HT-29 (cell line): ENCODE data around the gene GNLY. TPM values are rescaled to one million over a fixed set of nuclear protein-coding genes. Genes with fewer than 3 reads are reported as not detected.
"Not testable (repeated sequence)": the region's sequence is repeated elsewhere in the genome, so short reads cannot be mapped to it uniquely, and the experiment has no call there.

Source experiments
- DNase-seq: peaks from one replicate; pipeline ENCODE4 v3.0.0-alpha.2; 2015; ENCODE audit warnings: low spot score
- total RNA-seq: library from RNA; depleted of rRNA; stranded (reverse); fragments of >200 nt; shearing (Covaris generic); gene quantifications from 2 replicates; pipeline ENCODE4 v1.2.3, GENCODE V29; 2014

The GNLY gene
- total RNA-seq, 1 experiment from 2014 or later, result not detected

GRCh38 chr2:85663594-85664565 lies 30.3 kb upstream of the GNLY start:
- DNase-seq, result no peak

- DNase-seq, result no peak
Observed at GRCh38 chr2:85665264-85665937, 28.8 kb upstream of the GNLY start.

DNA sequence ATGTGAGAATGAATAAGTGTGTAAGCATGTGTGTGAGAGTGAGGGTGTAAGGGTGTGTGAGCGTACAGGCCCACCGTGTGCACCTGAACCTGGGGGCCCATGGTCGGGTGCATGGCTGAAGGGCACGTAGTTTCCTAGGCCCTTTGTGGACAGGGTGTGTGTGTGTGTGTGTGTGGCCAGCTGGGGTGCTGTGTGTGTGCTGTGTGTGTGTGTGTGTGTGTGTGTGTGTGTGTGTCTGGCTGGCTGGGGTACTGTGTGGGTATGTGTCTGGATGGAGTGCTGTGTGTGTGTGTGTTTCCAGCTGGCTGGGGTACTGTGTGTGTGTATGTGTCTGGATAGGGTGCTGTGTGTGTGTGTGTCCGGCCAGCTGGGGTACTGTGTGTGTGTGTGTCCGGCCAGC lies 28.1 kb upstream of the GNLY start:
- DNase-seq, result no peak

DNA sequence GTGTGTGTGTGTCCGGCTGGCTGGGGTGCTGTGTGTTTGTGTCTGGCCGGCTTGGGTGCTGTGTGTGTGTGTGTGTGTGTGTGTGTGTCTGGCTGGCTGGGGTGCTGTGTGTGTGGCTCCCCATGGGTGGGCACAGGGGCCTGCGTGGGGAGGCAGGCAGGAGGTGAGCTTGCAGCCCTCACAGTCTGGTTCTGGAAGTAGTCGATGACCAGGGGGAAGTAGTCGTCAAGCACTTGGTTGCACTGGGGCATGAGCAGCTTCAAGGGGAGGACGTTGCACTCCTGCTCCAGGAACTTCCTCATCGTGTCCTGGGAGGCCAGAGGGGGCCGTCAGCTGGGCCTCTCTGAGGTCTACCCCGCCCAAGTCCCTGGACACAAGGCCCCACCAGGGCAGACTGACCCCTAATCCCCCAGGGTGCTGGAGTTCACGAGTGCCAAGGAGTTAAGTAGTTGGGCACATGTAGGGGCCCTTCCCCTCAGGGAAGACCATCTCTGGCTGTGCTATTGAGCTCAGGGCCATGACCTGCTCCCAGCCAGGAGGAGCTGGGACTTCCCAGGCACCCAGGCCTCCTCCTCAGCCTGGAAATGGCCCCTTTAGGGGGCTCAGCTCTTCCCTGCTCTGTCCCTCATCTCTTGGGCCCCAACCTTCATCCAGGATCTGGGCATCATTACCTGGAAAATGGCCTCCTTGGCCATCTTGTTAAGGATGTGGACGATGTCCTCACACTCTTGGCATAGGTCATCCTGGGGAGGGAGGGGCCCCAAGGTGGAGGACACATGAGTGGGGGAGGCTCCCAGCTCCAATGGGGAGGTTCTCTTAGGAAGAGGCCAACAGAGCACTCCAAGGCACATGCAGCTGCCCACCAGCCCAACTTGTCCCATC lies 27.5 kb upstream of the GNLY start:
- DNase-seq, result no peak

DNA sequence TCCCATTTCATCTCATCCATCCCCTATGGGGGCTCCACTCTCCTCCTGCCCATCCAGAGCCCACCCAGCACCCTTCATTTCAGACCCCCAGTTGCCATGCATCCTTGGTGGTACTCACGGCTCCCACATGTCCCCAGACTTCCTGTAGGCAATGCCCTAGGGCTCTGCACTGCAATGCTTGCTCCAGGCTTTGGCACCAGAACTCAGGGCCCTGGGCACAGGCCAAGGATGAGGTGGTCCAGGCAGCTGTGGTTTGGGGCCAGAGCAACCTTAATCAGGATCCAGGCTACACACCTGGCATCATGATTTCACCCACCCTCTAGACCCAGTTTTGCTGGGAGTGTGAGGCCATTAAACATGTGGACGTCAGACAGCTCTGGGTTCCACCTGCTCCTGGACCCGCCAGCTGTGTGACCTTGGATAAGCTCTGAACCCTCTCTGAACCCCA lies 26.6 kb upstream of the GNLY start:
- DNase-seq, result no peak

- no peak for DNase-seq
Observed at GRCh38 chr2:85668009-85668856, 25.9 kb upstream of the GNLY start, which contains the start of gene SFTPB. SFTPB (minus strand) TSS chr2:85668199; CDS start chr2:85668183, 16 bp downstream.

- DNase-seq, result no peak
Observed at GRCh38 chr2:85668857-85669142, 25.4 kb upstream of the GNLY start.

- no peak for DNase-seq
Observed at GRCh38 chr2:85669549-85669948, 24.6 kb upstream of the GNLY start.

- not testable (repeated sequence) for DNase-seq
Observed at GRCh38 chr2:85670416-85670815, 23.7 kb upstream of the GNLY start.

DNA sequence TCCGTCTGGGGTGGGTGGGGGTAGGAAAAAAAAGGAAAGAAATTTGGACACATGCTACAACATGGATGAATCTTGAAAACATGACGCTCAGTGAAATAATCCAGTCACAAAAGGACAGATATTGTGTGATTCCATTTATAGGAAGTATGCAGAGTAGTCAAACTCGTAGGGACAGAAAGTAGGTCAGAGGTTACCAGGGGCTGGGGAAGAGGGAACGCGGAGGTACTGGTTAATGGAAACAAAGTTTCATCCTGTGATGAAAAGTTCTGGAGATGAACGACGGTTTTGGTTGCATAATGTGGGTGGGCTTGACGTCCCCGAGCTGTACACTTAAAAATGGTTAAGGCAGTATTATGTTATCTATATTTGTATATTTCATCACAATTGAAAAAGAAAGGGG lies 21.7 kb upstream of the GNLY start:
- no peak for DNase-seq

DNA sequence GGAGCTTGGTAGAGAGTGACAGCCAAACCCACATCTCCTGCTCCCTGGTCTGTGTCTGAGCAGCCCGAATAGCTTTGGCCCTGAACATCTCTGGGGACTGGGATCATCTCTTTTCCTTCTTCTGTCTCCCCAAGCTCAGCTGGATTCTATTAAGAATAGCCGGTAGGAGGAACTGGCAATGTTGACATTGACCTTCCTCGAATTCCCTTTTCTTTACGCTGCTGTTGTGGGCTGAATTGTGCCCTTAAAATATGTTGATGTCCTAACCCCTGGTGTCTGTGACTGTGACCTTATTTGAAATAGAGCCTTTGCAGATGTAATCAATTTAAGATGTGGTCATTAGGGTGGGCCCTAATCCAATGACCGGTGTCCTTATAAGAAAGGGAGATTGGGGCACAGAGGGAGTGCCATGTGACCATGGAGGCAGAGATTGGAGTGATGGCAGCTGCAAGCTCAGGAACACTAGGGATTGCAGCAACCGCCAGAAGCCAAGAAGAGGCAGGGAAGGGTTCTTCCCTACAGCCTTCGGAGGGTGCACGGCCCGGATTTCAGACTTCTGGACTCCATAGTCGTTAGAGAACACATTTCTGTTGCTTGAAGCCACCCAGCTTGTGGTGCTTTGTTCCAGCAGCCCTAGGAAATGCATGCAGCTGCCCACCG lies 20.3 kb upstream of the GNLY start:
- no peak for DNase-seq

DNA sequence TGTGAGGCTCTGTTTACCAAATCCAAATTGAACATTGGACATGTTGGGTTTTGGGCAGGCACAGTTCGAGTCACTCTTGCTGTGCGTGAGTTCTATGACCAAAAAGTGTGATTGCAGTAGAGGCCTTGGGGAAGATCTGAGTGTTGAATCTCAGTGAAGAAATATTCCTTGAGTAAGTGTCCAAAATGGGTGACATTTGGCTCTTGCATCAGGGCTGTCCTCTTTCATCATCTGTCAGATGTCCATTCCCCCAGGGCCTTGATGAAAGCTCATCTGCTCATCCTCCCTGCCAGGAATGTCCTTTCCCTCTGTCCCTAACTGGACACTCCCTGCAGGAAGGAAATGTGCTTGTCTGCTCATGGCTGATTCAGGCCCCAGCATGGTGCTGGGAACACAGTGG lies 19.7 kb upstream of the GNLY start:
- no peak for DNase-seq

DNA sequence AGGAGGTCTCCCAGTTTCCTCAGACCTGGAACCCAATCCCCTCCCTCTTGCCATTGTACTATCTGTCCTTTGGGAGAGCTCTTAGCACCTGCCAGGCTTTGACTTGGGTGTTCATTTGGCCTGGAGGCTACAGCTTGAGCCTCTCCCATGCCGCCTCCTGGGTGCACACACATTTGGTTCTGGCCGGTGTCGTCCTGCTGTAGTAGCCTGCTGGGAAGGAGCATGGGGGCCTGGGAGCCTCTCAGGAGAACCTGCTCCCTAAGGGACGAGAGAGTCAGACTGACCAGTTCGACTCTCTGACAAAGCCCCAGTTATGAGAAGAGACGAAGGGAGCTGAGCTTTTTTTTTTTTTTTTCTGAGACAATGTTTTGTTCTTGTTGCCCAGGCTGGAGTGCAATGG lies 18.7 kb upstream of the GNLY start:
- DNase-seq, result no peak

DNA sequence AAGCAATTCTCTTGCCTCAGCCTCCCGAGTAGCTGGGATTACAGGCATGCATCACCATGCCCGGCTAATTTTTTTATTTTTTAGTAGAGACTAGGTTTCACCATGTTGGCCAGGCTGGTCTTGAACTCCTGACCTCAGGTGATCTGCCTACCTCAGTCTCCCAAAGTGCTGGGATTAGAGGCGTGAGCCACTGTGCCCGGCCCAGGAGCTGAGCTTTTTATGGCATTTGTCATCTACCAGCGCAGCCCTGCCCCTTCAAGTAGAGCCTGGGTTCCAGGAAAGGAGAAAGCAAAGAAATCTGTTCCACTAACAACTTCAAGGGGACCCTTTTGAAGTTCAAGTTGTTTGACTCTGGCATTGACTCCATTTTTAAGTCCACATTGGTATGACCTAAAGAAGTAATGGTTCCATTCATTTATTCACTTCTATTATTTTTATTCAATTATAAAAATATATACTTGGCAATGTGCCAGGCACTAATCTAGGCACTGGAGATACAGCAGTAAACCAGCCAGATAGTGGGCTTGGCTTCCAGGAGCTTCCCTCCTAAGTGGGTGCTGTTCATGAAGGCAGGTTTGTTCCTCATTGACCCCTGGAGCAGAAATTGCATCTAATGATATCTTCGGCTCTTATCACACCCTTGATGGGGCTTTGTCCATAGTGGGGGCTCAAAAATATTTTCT lies 18.2 kb upstream of the GNLY start:
- DNase-seq, result no peak

DNA sequence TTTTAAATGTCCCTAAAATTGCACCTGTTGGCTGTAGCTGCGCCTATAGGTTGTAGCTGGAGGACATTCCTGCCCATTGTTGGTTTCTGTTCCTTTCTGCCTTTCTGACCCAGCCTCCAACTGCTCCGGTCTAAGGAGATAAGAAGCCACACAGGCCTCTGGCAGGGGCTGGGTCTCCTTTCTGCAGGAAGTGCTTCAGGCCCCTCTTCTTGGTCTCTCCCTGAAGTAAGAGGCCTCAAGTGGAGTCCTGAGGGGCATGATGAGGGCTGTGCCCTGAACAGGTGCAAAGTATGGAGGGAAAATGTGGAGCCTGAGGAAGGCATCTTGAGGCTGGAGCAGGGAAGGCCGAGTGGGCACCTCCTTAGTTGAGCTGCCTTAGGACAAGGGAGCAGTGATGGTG lies 15.8 kb upstream of the GNLY start:
- no peak for DNase-seq

DNA sequence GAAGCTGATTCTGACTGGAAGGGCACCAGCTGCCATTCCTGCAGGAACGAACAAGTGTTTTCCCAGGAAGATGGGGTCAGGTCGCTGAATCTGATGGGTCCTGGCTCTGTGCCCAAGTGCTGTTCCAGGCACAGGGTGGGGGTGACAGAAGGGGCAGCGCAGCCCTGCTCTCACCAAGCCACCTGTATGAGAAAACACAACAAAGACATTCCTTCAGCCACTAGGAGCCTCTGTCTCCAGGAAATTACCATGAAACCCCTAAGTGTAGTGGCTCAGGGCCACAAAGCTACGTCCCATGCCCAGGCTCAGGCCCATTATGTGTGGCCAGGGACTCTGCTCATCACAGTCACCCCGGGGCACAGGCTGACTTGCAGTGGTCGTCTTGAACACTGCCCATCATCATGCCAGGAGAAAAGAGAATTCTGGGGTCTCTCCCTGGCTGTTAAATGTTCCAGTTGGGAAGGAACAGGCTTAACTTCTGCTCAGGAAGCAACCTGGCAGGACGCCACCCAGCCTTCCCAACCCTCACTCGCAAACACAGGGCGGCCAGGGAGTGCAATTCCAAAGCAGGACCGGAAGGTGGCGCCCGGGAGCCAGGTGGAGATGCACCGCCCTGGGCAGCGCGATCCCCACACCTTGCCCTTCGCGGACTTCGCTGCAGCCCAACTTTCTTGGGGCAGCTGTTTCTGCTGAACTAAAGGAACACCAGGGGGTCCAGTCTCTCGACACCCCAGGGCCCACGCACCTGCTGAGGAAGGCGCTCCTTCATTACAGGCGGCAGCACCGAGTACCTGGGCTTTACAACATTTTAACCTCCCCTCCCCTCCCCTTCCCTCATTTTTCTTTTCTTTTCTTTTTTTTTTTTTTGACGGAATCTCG lies 15.1 kb upstream of the GNLY start:
- DNase-seq, result peak; percentile 88

DNA sequence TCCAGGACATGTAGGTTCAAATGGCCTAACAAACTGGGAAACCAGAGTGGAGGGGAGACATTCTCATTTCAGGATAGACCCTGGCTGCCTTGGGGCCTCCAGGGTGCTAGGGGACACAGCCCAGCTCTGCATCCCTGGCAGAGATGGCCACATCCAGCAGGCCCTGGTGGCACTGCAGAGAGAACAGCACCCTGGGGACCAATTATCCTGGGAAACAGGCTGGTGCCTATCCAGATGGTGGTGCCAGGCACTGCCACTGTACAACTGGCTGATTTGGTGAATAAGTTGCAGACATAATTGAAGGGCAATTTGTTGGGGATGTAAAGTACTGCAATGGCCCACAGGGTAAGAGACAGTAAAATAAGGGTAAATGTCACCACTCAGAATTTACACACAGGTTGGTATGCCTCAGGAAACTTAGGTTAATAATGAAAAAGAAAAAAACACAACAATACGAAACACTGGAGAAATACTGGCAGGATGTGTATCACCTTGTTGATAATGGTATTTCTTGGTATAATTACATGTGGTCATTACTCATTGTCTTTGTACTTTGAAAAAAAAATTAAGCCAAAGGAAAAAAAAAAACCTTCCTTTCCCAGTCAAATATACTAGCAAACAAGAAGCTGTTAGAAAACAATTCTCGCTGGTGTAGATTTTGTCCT lies 13.3 kb upstream of the GNLY start:
- no peak for DNase-seq

DNA sequence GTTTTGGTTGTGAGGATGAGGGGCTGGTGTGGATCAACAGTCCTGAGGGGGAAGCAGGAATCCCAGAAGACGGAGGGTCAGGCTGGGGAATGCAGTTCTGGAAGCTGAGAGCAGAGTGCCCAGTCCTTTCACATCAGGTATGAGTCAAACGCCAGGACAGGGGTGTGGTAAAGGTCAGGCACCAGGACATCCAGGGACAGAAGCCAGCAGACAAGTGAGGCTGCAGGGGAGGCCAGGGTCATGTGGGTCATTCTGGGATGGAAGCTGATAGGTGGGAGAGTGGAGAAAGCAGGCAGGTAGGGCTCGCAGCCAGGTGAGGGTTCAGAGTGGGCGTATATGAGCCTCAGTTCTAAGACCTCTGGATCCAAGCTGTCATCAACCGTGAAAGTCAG lies 12.8 kb upstream of the GNLY start:
- no peak for DNase-seq
